A673 (cell line): ENCODE measurements around the gene ARHGAP6. TPM values are rescaled to one million over a fixed set of nuclear protein-coding genes. Genes with fewer than 3 reads are reported as not detected.

ENCODE experiments used
- BruUV-seq: library from RNA; stranded (reverse); fragments of 400-500 nt; replicated peaks from 2 replicates; lab custom pipeline; 2021; lab: Mats Ljungman, UMichigan
- CTCF ChIA-PET: fragments of 300-600 bp; sonication (Branson Sonifier 250); formaldehyde crosslinking; loops from one replicate; lab custom pipeline; 2022; ENCODE audit warnings: antibody characterized with exemption; lab: Charles Lee
- POLR2A ChIA-PET: fragments of 300-600 bp; sonication (Branson Sonifier 250); formaldehyde crosslinking; loops from one replicate; lab custom pipeline; 2022; ENCODE audit warnings: antibody characterized with exemption; ENCODE audit not compliant: low non-redundant PET; lab: Charles Lee
- DNase-seq: peaks from one replicate; pipeline ENCODE4 v3.0.0-alpha.2; 2015; ENCODE audit warnings: low spot score
- H3K27ac ChIP-seq: fragments of 200-600 bp; sonication (generic); 2 replicates; pipeline ENCODE4 v1.5.1; 2016; ENCODE audit warnings: mixed run types, low read depth, mild to moderate bottlenecking, mixed read lengths, antibody characterized with exemption, low read length; ENCODE audit not compliant: poor library complexity, severe bottlenecking
- H3K27me3 ChIP-seq: fragments of 200-600 bp; sonication (generic); replicated peaks from 2 replicates; pipeline ENCODE4 v1.6.1; 2017; ENCODE audit warnings: mixed run types, low read depth, mild to moderate bottlenecking, mixed read lengths, antibody characterized with exemption, low read length; ENCODE audit not compliant: insufficient read depth, poor library complexity
- H3K36me3 ChIP-seq: fragments of 200-600 bp; sonication (generic); 2 replicates; pipeline ENCODE4 v1.6.1; 2016; ENCODE audit warnings: mixed run types, mild to moderate bottlenecking, mixed read lengths, antibody characterized with exemption, low read length; ENCODE audit not compliant: insufficient read depth, poor library complexity, severe bottlenecking
- H3K4me1 ChIP-seq: fragments of 200-600 bp; sonication (generic); 2 replicates; pipeline ENCODE4 v1.6.1; 2017; ENCODE audit warnings: mixed run types, mild to moderate bottlenecking, mixed read lengths, antibody characterized with exemption, low read length; ENCODE audit not compliant: insufficient read depth, poor library complexity, severe bottlenecking
- H3K4me3 ChIP-seq: fragments of 200-600 bp; sonication (generic); 2 replicates; pipeline ENCODE4 v1.5.1; 2016; ENCODE audit warnings: low read depth, mixed run types, mild to moderate bottlenecking, mixed read lengths, low read length; ENCODE audit not compliant: poor library complexity, severe bottlenecking
- H3K9me3 ChIP-seq: fragments of 200-600 bp; sonication (generic); 2 replicates; pipeline ENCODE4 v1.6.1; 2016; ENCODE audit warnings: mixed run types, low read depth, mild to moderate bottlenecking, mixed read lengths, antibody characterized with exemption, low read length; ENCODE audit not compliant: poor library complexity, severe bottlenecking
- EZH2 ChIP-seq: fragments of 200-600 bp; sonication (generic); IDR thresholded peaks from 2 replicates; pipeline ENCODE4 v1.6.1; 2017; ENCODE audit warnings: borderline replicate concordance, low read depth, mild to moderate bottlenecking, mixed read lengths, antibody characterized with exemption, low read length; ENCODE audit not compliant: poor library complexity, severe bottlenecking
- intact Hi-C: fragments of 100-400 bp; cut with micrococcal nuclease; formaldehyde crosslinking; loops from one replicate; pipeline ENCODE4 v1.10.0; 2022; ENCODE audit not compliant: unreplicated experiment
- total RNA-seq: library from RNA; stranded (reverse); gene quantifications from 2 replicates; pipeline ENCODE4 v1.2.3, GENCODE V29; 2021
- TF ChIP-seq, protein P1 (sequence below): fragments of 300-800, 200-600 bp; sonication (generic); conservative IDR thresholded peaks from 2 replicates; pipeline ENCODE4 v1.5.1; 2017; ENCODE audit warnings: low read depth, mild to moderate bottlenecking, antibody characterized with exemption, low read length, moderate library complexity, mixed read lengths

The ARHGAP6 gene
- total RNA-seq, 1 experiment from 2014 or later: not detected

DNA sequence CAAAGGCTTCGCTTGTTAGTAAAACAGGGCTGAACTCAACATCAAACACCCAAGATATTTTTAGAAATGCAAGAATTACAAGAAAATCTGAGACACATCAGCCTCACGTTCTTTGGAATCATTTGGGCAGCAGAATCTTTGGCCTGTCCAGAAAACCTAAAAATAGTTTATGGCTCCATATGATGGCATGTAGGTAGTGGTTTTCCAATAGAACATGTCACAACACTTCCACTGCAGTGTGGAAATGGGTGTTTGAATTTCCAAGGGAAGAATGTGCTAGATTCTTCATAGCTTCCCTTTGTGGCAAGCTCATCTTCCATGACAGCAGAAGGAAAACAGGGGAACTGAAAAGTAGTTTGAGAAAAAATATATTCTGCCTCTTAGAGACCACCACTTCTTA, 118.8 kb downstream of the ARHGAP6 start:
- Histone ChIP-seq H3K36me3 (no peaks in the 10 kb centered on the region), H3K9me3 (no peaks in the 10 kb centered on the region), H3K27ac (no peak overlapping the region), H3K4me3 (no peak overlapping the region), H3K4me1 (no peaks in the 10 kb centered on the region), H3K27me3 (no peaks in the 10 kb centered on the region)
- DNase-seq: no peak
- BruUV-seq: no TSS peak
- CTCF ChIA-PET: interaction anchor here (0.6 kb wide), 1 partner anchor 8 kb away, joined by 4 read pairs; no protein-coding TSS in a partner anchor
- TF ChIP-seq, protein P1, sequence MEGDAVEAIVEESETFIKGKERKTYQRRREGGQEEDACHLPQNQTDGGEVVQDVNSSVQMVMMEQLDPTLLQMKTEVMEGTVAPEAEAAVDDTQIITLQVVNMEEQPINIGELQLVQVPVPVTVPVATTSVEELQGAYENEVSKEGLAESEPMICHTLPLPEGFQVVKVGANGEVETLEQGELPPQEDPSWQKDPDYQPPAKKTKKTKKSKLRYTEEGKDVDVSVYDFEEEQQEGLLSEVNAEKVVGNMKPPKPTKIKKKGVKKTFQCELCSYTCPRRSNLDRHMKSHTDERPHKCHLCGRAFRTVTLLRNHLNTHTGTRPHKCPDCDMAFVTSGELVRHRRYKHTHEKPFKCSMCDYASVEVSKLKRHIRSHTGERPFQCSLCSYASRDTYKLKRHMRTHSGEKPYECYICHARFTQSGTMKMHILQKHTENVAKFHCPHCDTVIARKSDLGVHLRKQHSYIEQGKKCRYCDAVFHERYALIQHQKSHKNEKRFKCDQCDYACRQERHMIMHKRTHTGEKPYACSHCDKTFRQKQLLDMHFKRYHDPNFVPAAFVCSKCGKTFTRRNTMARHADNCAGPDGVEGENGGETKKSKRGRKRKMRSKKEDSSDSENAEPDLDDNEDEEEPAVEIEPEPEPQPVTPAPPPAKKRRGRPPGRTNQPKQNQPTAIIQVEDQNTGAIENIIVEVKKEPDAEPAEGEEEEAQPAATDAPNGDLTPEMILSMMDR: no peak
- TF ChIP-seq EZH2: no peak
- intact Hi-C loops: no loop called here
- POLR2A ChIA-PET: no interaction called here

DNA sequence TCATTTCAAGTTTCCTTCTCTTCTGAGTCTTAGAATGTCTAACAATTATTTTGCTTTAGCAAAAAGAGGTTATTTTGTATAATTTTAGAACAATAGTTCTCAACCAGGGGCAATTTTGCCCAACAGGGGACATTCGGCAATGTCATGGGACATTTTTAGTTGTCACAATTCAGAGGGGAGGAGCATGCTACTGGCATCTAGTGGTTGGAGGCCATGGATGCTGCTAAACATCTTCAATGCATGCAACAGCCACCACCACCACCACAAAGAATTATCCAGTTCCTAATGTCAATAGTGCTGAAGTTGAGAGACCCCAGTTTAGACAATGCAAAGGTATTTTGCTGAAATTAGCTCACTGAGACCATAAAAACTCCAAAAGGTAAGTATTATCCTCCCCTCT, 122.5 kb downstream of the ARHGAP6 start:
- Histone ChIP-seq H3K9me3 (no peaks in the 10 kb centered on the region), H3K27me3 (no peaks in the 10 kb centered on the region), H3K4me3 (no peak overlapping the region), H3K27ac (no peak overlapping the region), H3K4me1 (no peaks in the 10 kb centered on the region), H3K36me3 (no peaks in the 10 kb centered on the region)
- intact Hi-C loops: no loop called here
- no TSS peak for BruUV-seq
- TF ChIP-seq EZH2: no peak
- TF ChIP-seq, protein P1: peak; percentile 24; the same call in 1 of the 2 replicates
- peak; percentile 11 for DNase-seq
- POLR2A ChIA-PET: no interaction called here
- CTCF ChIA-PET: no interaction called here

DNA sequence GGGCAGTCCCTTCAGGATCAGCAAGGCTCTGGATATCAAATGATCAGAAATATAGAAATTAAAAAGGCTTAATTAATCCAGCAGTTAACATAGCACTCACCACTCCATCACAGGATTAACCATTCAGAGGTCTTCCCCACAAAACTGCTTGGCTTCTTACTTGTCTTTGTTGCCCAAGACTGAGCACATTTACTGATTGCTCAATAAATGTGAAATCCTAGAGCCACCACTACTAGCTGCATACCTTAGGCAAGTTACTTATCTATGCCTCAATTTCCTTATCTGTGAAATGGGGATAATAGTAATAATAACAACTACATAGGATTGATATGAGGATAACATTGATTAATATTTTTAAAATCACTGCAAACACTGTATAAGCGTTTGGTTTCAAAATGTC, 124.2 kb downstream of the ARHGAP6 start:
- Histone ChIP-seq H3K4me3 (no peak overlapping the region), H3K9me3 (no peaks in the 10 kb centered on the region), H3K4me1 (no peaks in the 10 kb centered on the region), H3K27ac (no peak overlapping the region), H3K36me3 (no peaks in the 10 kb centered on the region), H3K27me3 (no peaks in the 10 kb centered on the region)
- ChIA-PET POLR2A (no interaction called here), CTCF (no interaction called here)
- no peak for DNase-seq
- intact Hi-C loops: no loop called here
- TF ChIP-seq, protein P1: no peak
- TF ChIP-seq EZH2: no peak
- no TSS peak for BruUV-seq
